HPDE6-E6E7 (cell line): ENCODE results near the gene ATRIP.
"Not testable (repeated sequence)": the region's sequence is repeated elsewhere in the genome, so short reads cannot be mapped to it uniquely, and the experiment has no call there.

Experiments used
- DNase-seq: peaks from one replicate; pipeline ENCODE4 v3.0.0; 2011; ENCODE audit warnings: missing footprints; ENCODE audit errors: extremely low spot score

Gene ATRIP

DNA sequence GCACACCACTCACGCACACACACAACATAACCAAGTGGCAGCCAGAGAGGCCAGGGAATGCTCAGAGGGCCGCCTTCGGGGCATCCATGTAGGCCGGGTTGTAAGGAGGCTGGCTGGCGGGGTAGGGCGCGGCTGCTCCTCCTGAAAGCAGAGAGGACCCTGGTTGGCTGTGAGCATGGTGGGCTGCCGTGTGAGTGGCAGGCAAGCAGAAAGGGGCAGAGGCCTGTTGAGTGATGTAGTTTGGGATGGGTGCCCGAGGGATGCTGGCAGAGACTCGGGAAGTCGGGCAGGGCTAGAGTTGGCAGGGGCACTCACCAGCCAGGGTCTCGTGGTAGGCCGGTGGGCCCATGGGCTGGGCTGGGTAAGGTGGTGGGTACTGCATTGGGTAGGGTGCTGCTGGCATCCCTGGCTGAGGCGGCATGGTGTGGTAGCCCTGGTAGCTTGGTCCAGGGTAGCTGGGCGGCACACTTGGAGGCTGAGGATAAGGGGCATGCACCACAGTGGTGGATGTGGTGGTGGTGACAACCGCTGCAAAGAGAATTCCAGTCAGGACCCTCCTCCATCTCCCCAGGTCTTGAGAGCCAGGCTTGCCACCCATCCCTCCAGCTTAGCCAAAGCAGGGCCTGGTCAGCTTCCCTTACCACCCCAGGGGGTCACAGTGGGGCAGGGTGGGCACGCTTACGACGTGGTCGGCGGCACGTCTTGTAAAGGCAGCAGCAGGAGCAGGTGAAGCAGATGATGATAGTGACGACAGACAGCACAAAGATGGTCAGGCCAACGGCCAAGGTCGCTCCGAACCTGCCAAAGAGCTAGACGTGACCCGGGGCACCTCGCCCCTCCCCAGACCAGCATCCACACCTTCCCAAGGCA lies 22.7 kb downstream of the ATRIP start:
- no peak for DNase-seq

DNA sequence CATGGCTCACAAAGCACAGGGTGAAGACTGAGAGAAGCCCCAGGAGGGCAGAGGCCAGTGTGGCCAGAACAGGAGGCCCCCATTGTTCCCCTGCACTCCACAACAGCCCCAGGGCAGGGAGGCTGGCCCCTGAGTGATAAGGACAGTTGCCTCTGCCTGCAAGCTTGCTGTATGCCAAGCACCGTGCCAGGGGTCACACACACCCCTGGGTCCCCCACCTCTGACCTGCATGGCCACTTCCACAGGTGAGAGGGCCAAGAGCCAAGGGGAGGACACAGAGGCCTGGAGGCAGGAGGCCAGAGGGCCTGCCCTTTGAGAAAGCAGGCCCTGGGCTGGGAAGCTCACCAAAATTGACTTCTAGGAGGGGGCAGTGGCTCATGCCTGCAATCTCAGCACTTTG lies 23.7 kb downstream of the ATRIP start:
- DNase-seq = no peak

- no peak for DNase-seq
Observed at GRCh38 chr3:48472673-48472922, 26.1 kb downstream of the ATRIP start.

DNA sequence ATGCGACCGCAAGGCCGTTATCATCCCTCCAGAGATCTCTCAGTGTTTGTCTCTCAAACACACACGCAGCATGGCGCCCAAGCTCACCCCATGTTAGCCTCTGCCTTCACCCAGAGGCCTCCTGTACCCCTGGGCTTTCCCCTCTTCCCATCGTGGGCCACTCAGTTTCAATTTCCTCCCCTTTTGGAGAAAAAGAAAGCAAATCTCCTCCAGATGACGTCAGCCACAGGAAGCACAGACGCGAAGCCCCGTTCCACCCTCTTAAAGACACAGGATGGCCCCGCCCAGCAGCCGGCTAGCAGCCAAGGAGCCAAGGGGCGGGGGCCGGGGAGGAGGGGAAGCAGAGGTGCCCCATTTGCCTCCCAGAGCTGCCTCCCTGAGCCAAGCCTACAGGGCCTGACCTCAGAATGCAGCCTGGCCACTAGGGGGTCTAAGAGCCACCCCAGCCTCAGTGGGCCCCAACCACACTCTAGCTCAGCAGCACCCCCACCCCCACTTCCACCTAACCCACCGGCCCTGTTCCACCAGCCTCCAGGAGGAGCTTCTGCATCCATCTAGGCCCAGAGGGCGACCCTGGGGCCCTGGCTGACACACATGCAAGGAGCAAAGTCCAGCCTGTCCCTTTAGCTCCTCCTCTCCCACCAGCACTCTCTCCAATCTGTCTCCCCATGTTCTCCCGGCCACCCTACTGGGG lies 26.5 kb downstream of the ATRIP start:
- DNase-seq = peak; percentile 54

- no peak for DNase-seq
Observed at GRCh38 chr3:48473617-48473952, 27.0 kb downstream of the ATRIP start.

GRCh38 chr3:48474031-48474430 lies 27.5 kb downstream of the ATRIP start:
- not testable (repeated sequence) for DNase-seq

GRCh38 chr3:48474619-48475018 lies 28.1 kb downstream of the ATRIP start:
- no peak for DNase-seq

DNA sequence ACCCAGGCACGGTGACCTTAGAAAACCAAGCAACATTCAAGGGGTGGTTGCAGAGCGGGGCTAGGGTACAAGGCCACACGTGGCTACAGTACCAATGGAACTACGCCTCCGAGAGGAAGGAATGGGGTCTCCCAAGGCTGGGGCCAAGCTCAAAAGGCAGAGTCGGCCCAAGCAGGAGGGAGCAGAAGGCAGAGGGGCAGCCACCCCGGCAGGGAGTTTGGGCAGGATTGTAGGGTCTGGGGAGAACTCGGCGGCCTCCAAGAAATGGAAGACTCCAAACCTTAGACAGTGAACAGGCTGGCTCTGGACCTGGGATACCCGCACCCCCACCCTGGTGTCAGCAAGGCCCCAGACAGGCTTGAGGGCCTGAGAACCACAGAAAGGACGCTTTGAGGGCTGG lies 28.7 kb downstream of the ATRIP start:
- DNase-seq = no peak

- DNase-seq = no peak
Observed at GRCh38 chr3:48476426-48477053, 30.0 kb downstream of the ATRIP start.

GRCh38 chr3:48477959-48478520 lies 31.5 kb downstream of the ATRIP start:
- DNase-seq = no peak

DNA sequence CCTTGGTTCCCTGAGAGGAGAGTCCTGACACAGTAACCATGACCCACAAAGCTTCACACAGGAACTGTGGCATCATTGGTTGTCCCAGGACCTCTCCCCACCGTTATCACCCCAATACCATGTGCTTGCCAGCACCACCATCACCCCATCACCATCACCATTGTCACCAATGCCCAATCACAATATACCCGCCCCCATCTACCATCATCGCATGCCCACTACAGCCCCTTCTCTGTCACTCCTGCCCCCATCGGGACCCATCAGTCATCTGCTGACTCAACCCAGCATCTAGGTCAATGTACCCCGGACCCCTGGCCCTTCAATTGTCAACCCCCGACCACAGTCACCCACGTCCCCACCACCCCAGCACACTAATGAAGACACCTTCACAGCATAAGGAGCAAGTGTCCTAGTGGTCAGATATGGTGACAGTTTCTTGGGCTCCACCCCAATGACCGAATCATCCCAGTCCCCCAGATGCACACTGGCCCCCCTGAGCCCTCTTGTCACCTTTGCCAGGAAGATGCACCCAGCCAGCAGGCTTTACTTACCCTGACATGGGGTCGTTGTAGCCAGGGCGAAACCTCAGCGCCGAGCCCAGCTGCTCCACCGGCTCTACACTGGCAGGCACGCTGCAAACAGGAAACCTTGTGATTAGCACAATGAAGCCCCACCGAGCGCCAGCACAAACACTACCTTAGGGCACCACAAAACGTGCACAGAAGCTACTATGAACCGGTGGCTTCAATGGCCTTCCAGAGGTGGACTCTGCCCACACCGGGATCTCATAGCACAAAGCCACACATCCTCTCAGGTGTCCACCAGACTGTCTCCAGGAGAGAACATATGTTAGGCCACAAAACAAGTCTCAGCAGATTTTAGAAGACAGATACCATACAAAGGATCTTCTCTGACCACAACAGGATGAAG lies 32.4 kb downstream of the ATRIP start:
- no peak for DNase-seq

DNA sequence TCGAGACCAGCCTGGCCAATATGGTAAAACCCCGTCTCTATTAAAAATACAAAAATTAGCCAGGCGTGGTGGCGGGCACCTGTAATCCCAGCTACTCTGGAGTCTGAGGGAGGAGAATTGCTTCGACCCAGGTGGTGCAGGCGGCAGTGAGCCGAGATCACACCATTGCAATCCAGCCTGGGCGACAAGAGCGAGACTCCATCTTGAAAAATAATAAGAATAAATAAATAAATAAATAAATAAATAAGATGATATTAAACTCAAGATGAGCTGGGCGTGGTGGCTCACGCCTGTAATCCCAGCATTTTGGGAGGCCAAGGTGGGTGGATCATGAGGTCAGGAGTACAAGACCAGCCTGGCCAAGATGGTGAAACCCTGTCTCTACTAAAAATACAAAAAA lies 34.4 kb downstream of the ATRIP start:
- DNase-seq = not testable (repeated sequence)

DNA sequence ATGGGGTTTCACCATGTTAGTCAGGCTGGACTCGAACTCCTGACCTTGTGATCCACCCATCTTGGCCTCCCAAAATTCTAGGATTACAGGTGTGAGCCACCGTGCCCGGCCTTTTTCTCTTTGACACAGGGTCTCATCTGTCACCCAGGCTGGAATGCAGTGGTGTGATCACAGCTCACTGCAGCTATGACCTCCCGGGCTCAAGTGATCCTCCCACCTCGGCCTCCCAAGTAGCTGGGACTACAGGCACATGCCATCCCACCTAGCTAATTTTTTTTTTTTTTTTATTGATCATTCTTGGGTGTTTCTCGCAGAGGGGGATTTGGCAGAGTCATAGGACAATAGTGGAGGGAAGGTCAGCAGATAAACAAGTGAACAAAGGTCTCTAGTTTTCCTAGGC lies 36.3 kb downstream of the ATRIP start:
- not testable (repeated sequence) for DNase-seq

DNA sequence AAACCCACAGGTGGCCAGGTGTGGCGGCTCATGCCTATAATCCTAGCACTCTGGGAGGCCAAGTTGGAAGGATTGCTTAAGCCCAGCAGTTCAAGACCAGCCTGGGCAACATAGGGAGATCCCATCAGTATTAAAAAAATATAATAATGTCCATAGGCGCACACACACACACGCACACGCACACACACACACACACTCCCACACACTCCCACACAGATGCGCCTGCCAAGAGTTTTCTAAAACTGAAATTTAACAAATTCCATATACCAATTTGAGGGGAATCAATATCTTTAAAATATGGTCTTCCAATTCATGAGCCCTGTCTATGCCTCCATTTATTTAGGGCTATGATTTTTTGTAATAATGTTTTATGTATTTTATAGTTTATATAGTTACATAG lies 40.4 kb downstream of the ATRIP start:
- no peak for DNase-seq

DNA sequence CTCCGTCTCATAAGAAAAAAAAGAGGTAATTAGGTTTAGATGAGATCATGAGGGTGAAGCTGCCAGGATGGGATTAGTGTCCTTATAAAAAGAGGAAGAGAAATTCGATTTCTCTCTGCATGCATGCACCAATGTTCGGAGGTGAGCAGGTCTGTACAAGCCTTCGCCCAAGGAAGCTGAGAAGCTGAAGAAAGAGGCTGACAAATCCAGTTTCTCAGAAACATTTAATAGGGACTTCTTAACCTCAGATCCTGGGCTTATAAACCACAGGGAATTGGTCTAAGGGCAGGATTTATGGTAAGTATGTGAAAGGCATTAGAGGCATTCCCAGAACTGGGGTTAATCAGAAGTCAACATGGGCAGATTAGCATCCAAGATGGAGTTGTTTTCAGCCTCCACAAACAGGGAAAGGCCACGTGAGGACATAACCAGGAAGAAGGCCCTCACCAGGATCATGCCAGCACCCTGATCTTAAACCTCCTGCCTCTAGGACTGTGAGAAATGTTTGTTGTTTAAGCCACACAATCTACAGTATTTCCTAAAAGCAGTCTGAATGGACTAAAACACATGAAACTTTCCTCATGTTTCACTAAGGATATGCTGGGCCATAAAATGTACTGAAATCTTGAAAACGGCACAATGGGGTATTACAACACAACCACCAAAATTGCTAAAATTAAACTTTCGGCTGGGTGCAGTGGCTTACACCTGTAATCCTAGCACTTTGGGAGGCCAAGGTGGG lies 46.1 kb downstream of the ATRIP start:
- no peak for DNase-seq

DNA sequence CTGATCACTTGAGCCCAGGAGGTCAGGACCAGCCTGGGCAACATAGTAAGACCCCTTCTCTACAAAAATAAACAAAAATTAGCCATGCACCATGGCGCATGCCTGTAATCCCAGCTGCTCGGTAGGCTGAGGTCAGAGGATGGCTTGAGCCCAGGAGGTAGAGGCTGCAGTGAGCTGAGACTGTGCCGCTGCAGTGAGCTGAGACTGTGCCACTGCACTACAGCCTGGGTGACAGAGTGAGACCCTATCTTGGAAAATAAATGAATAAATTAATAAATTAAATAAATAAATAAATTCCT lies 46.6 kb downstream of the ATRIP start:
- DNase-seq = no peak

- DNase-seq = no peak
Observed at GRCh38 chr3:48500656-48501055, 54.1 kb downstream of the ATRIP start.

GRCh38 chr3:48501196-48501595 lies 54.7 kb downstream of the ATRIP start:
- DNase-seq = no peak

- DNase-seq = no peak
Observed at GRCh38 chr3:48502121-48502520, 55.6 kb downstream of the ATRIP start.

GRCh38 chr3:48502728-48503168 lies 56.2 kb downstream of the ATRIP start:
- DNase-seq = no peak

DNA sequence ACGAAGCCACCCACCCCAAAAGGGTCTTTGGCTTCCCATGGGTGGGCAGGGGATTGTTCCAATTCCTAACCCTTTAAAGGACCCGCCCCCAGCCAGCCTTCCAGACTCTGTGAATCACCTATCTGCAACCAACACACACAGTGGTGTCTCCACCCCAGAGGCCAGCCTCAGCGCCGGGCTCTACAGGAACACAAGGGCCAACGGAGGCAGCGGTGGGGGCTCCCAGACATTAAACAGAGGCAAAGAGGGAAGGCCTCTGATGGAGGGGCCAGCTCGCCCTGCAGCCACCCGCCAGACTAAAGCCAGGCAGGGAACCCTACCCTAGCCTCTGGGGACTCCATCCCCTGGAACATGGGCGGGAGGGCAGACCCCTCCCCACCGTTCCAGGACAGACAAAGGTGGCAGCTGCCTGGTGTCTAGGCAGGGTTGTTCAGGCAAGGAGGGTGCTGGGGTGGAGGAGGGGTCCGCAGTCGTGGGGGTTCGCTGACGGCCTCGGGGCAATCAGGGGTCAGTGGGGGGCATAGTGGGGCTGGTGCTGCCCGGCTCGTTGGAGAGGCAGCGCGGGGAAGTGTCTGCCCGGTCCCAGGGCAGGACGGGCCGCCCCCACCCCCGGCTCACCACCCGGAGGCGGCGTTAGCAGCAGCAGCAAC lies 57.0 kb downstream of the ATRIP start:
- DNase-seq = no peak
